HCT116 (cell line): ENCODE measurements around the gene SLC44A5. TPM values are rescaled to one million over a fixed set of nuclear protein-coding genes. Genes with fewer than 3 reads are reported as not detected.

Source experiments
- ATAC-seq: fragments of 200-7000 bp; cut with Tn5 transposase; 2 replicates; pipeline ENCODE4 v1.9.1; 2020; ENCODE audit warnings: mild to moderate bottlenecking, moderate library complexity
- BruUV-seq: library from RNA; stranded (reverse); fragments of 400-500 nt; replicated peaks from 2 replicates; lab custom pipeline; 2021; lab: Mats Ljungman, UMichigan
- CTCF ChIA-PET: fragments of 300-600 bp; sonication (Branson Sonifier 250); formaldehyde crosslinking; loops from one replicate; lab custom pipeline; 2021; ENCODE audit warnings: antibody characterized with exemption; lab: Charles Lee
- POLR2A ChIA-PET: fragments of 300-600, 350-600 bp; sonication (Branson Sonifier 250); formaldehyde crosslinking; loops from one replicate; lab custom pipeline; 2021; ENCODE audit warnings: antibody characterized with exemption; lab: Charles Lee
- RAD21 ChIA-PET, 2 experiments: fragments of 300-600 bp; sonication (Branson Sonifier 250); formaldehyde crosslinking; loops; one replicate each; lab custom pipeline; 2023; ENCODE audit warnings: low total read pairs in 2 of 2; ENCODE audit not compliant: uncharacterized antibody in 2 of 2, unreplicated experiment in 2 of 2, low non-redundant PET in 1 of 2; lab: Charles Lee
- DNase-seq: peaks from one replicate; pipeline ENCODE4 v3.0.0-alpha.2; 2010; ENCODE audit warnings: low read depth, low spot score
- H2AFZ ChIP-seq: fragments of 200-600 bp; shearing (Covaris generic), sonication (generic); 2 replicates; pipeline ENCODE4 v1.6.1; 2017; ENCODE audit warnings: low read depth, mixed run types, mixed read lengths, antibody characterized with exemption, low read length; ENCODE audit not compliant: poor library complexity, severe bottlenecking
- H3K27ac ChIP-seq: 2 replicates; pipeline ENCODE4 v1.5.1; 2012; ENCODE audit warnings: low read depth, low read length
- H3K27me3 ChIP-seq: fragments of 200-600 bp; sonication (generic); 2 replicates; pipeline ENCODE4 v1.6.1; 2016; ENCODE audit warnings: mixed run types, low read length, mixed read lengths; ENCODE audit not compliant: insufficient read depth
- H3K36me3 ChIP-seq, 2 experiments: fragments of 200-500 bp in 1 of 2; fragments of 200-600 bp in 1 of 2; sonication (Bioruptor generic) in 1 of 2; sonication (generic) in 1 of 2; 2 replicates each; pipeline versions ENCODE4 v1.5.1 to v1.6.1; 2014 to 2016; ENCODE audit warnings: low read length in 2 of 2, inconsistent platforms in 1 of 2, mixed read lengths in 1 of 2, mixed run types in 1 of 2; ENCODE audit not compliant: insufficient read depth in 2 of 2, control insufficient read depth in 1 of 2
- H3K4me1 ChIP-seq, 2 experiments: fragments of 200-600 bp in 1 of 2; sonication (generic) in 1 of 2; 2 replicates each; pipeline versions ENCODE4 v1.5.1 to v1.6.1; 2012 to 2017; ENCODE audit warnings: low read length in 2 of 2, inconsistent platforms in 1 of 2, mild to moderate bottlenecking in 1 of 2, mixed read lengths in 1 of 2, mixed run types in 1 of 2, moderate library complexity in 1 of 2; ENCODE audit not compliant: insufficient read depth in 2 of 2, control insufficient read depth in 1 of 2
- H3K4me2 ChIP-seq: fragments of 200-600 bp; sonication (generic); 2 replicates; pipeline ENCODE4 v1.6.1; 2017; ENCODE audit warnings: mixed run types, low read length, mixed read lengths
- H3K4me3 ChIP-seq, 2 experiments: fragments of 200-600 bp in 1 of 2; sonication (generic) in 1 of 2; replicated peaks in 1 of 2; 2 replicates each; pipeline ENCODE4 v1.5.1; 2011 to 2016; ENCODE audit warnings: low read length in 2 of 2, control low read depth in 1 of 2, low read depth in 1 of 2, mild to moderate bottlenecking in 1 of 2, mixed read lengths in 1 of 2, mixed run types in 1 of 2
- H3K79me2 ChIP-seq: fragments of 200-600 bp; sonication (generic); 2 replicates; pipeline ENCODE4 v1.6.1; 2017; ENCODE audit warnings: mild to moderate bottlenecking, mixed run types, low read length, moderate library complexity, mixed read lengths; ENCODE audit not compliant: insufficient read depth
- H3K9ac ChIP-seq: fragments of 200-600 bp; sonication (generic); 2 replicates; pipeline ENCODE4 v1.6.1; 2016; ENCODE audit warnings: low read length, mixed read lengths
- H3K9me2 ChIP-seq: fragments of 200-600 bp; sonication (generic), shearing (Covaris generic); 2 replicates; pipeline ENCODE4 v1.6.1; 2017; ENCODE audit warnings: mixed run types, mild to moderate bottlenecking, moderate library complexity; ENCODE audit not compliant: insufficient read depth
- H3K9me3 ChIP-seq, 2 experiments: fragments of 200-500 bp in 1 of 2; fragments of 200-600 bp in 1 of 2; sonication (Bioruptor generic) in 1 of 2; sonication (generic) in 1 of 2; 2 replicates each; pipeline ENCODE4 v1.6.1; 2014 to 2017; ENCODE audit warnings: low read length in 2 of 2, mixed read lengths in 2 of 2, inconsistent platforms in 1 of 2, low read depth in 1 of 2, mild to moderate bottlenecking in 1 of 2, mixed run types in 1 of 2, moderate library complexity in 1 of 2; ENCODE audit not compliant: control insufficient read depth in 1 of 2, insufficient read depth in 1 of 2
- H4K20me1 ChIP-seq: fragments of 200-600 bp; sonication (generic), shearing (Covaris generic); 2 replicates; pipeline ENCODE4 v1.6.1; 2017; ENCODE audit warnings: mixed run types, mild to moderate bottlenecking, moderate library complexity; ENCODE audit not compliant: insufficient read depth
- EGR1 ChIP-seq: IDR thresholded peaks from 2 replicates; pipeline ENCODE4 v1.6.1; 2012; ENCODE audit warnings: low read depth
- ELF1 ChIP-seq: IDR thresholded peaks from 2 replicates; pipeline ENCODE4 v1.6.1; 2012; ENCODE audit warnings: low read depth, borderline replicate concordance
- POLR2AphosphoS5 ChIP-seq: IDR thresholded peaks from 2 replicates; pipeline ENCODE4 v1.6.1; 2011; ENCODE audit warnings: mild to moderate bottlenecking, low read depth, low read length, moderate library complexity
- REST ChIP-seq: IDR thresholded peaks from 2 replicates; pipeline ENCODE4 v1.6.1; 2012; ENCODE audit warnings: low read depth
- SIN3A ChIP-seq: IDR thresholded peaks from 2 replicates; pipeline ENCODE4 v1.6.1; 2012; ENCODE audit warnings: low read depth
- SP1 ChIP-seq: IDR thresholded peaks from 2 replicates; pipeline ENCODE4 v1.6.1; 2012; ENCODE audit warnings: low read depth
- SRF ChIP-seq: IDR thresholded peaks from 2 replicates; pipeline ENCODE4 v1.6.1; 2012; ENCODE audit warnings: low read depth
- intact Hi-C: fragments of 100-400 bp; cut with micrococcal nuclease; formaldehyde crosslinking; loops from 2 replicates; pipeline ENCODE4 v1.10.0; 2022
- total RNA-seq: library from RNA; stranded (reverse); gene quantifications from one replicate; pipeline ENCODE4 v1.2.1, GENCODE V29; 2021; ENCODE audit not compliant: unreplicated experiment

The SLC44A5 gene
- total RNA-seq, 1 experiment from 2014 or later: 2.4 TPM

GRCh38 chr1:75198761-75199160, 412.2 kb downstream of the SLC44A5 start (continued):
- no peak for TF ChIP-seq EGR1

- no peaks in the 10 kb centered on the region for H3K79me2 ChIP-seq
- ChIA-PET POLR2A (no interaction called here), CTCF (no interaction called here), RAD21 (no interaction called here)
- no peak overlapping the region for H3K4me3 ChIP-seq
- no peak overlapping the region for H2AFZ ChIP-seq
- H3K9ac ChIP-seq: no peak overlapping the region
- H4K20me1 ChIP-seq: no peaks in the 10 kb centered on the region; the same call in 1 of the 2 replicates
- intact Hi-C loops: no loop called here
- peaks cover 61% of the 10 kb centered on the region for H3K27me3 ChIP-seq
- DNase-seq: no peak
- no peaks in the 10 kb centered on the region for H3K9me2 ChIP-seq
- no peaks in the 10 kb centered on the region for H3K9me3 ChIP-seq
- no peak overlapping the region for H3K27ac ChIP-seq
- ATAC-seq: no peak
- BruUV-seq: no TSS peak
- no peak overlapping the region for H3K4me2 ChIP-seq
- no peaks in the 10 kb centered on the region for H3K4me1 ChIP-seq
- TF ChIP-seq SP1 (no peak), ELF1 (no peak)
- no peaks in the 10 kb centered on the region for H3K36me3 ChIP-seq
Measured at GRCh38 chr1:75198163-75198562, 412.8 kb downstream of the SLC44A5 start.

GRCh38 chr1:75188892-75189291, 422.0 kb downstream of the SLC44A5 start:
- POLR2A ChIA-PET: no interaction called here
- H3K4me3 ChIP-seq: no peak overlapping the region
- BruUV-seq: no TSS peak

More at GRCh38 chr1:75188892-75189291, 422.0 kb downstream of the SLC44A5 start:
- no peak for DNase-seq
- H3K79me2 ChIP-seq: no peaks in the 10 kb centered on the region
- intact Hi-C loops: no loop called here
- no peaks in the 10 kb centered on the region for H3K4me1 ChIP-seq
- no peaks in the 10 kb centered on the region for H3K36me3 ChIP-seq
- ATAC-seq: no peak
- no peak overlapping the region for H3K4me2 ChIP-seq
- peaks cover 44% of the 10 kb centered on the region; the same call in 1 of the 2 replicates for H3K27me3 ChIP-seq
- no peak overlapping the region for H2AFZ ChIP-seq
- H4K20me1 ChIP-seq: no peaks in the 10 kb centered on the region
- TF ChIP-seq ELF1: no peak
- TF ChIP-seq SRF: no peak
- TF ChIP-seq SIN3A: no peak
- no peak for TF ChIP-seq REST
- TF ChIP-seq POLR2AphosphoS5: no peak
- no peak overlapping the region for H3K9ac ChIP-seq
- H3K9me3 ChIP-seq: no peaks in the 10 kb centered on the region
- no peaks in the 10 kb centered on the region for H3K9me2 ChIP-seq
- H3K27ac ChIP-seq: no peak overlapping the region
- CTCF ChIA-PET: no interaction called here
- RAD21 ChIA-PET: no interaction called here
